A673 (cell line): ENCODE measurements around the gene MRPS25.

Experiments
- CTCF ChIP-seq: fragments of 300-800, 200-600 bp; sonication (generic); conservative IDR thresholded peaks from 2 replicates; pipeline ENCODE4 v1.5.1; 2017; ENCODE audit warnings: low read depth, mild to moderate bottlenecking, antibody characterized with exemption, low read length, moderate library complexity, mixed read lengths
- EZH2 ChIP-seq: fragments of 200-600 bp; sonication (generic); IDR thresholded peaks from 2 replicates; pipeline ENCODE4 v1.6.1; 2017; ENCODE audit warnings: borderline replicate concordance, low read depth, mild to moderate bottlenecking, mixed read lengths, antibody characterized with exemption, low read length; ENCODE audit not compliant: poor library complexity, severe bottlenecking

GRCh38 chr3:15064299-15064834 is 748 bp downstream of the MRPS25 start:
- TF ChIP-seq CTCF (no peak), EZH2 (no peak)
